DMS153 (cell line): ENCODE results near the gene VPS37C.

Source experiments
- DNase-seq: peaks from one replicate; lab custom pipeline; 2025; lab: John Stamatoyannopoulos, UW

VPS37C gene

DNA sequence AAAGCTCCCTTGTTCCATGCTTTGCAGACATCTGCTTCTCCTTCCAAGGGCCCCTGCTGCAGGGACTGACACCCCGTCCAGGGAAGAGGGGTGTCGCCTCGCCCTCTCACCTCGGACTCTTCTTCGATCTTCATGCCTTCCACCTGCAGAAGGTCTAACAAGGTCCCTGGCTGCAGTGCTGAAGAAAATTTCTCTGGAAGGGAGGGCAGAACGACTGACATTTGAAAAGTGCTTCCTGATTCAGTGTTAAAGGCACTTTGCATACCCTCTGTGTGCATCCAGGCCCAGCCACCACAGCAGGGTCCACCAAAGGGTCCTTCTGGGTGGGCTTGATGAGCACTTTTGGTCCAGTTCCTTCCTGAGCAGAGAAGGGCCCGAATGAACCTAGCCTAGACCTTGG is 28.1 kb downstream of the VPS37C start:
- DNase-seq: no peak

DNA sequence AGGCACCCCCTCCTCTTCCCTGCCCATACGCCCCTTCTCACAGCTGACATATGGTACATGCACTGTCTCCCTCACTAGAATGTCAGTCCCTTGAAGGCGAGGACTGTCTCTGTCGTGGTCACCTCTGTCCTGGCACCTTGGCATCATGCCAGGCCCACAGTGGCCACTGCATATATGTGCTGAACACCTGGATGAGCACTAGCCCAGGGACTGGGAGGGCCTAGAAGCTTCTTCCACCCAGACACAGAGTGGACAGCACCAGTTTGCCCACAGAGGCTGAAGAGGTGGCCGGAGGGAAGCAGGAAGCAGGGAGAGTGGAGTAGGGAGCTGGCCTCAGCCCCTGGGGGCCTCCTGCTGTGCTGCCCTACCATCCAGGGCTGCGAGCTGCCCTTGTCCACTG is 28.6 kb downstream of the VPS37C start:
- DNase-seq: no peak

DNA sequence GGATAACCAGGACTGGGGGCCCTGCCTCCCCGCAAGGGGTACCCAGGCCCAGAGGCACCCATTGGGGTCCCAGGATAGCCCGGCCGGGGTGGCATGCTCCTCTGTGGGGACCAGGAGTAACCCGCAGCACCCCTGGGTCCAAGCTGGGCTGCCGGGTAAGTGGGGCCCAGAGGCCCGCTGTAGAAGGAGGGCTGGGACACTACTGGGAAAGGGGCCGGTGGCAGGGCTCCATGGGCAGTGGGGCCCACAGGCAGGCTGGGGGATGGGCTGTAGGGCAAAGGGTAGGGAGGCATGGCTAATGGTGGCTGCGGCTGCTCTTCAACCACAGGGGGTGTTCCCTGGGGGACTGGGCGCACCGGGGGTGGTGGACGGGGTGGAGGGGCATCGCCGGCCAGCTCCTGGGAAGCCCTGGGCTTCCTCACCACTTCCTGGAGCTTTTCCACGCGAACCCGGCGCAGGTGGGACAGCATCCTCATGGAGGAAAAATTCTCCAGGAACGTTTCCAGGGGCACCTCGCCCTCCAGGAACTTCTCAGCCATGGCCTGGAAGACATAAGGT is 29.1 kb downstream of the VPS37C start:
- DNase-seq: no peak

DNA sequence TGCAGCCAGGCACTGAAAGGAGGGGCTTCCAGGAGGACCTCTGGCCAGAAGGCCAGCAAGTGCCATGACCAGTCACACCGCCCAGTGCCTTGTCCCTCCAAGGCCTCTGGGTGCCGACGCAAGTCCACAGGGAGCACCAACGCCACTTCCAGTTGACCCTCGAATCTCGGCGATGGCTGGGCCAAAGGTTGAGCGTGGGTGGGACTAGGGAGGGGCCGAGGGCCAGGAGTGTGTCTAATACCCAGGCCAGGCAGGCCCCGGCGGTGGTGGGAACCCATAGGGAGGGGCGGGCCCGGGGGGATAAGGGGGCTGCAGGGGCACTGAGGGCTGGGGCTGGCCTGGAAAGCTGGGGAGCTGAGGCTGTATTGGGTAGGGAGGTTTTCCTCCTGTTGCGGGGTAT is 29.6 kb downstream of the VPS37C start:
- DNase-seq: no peak

DNA sequence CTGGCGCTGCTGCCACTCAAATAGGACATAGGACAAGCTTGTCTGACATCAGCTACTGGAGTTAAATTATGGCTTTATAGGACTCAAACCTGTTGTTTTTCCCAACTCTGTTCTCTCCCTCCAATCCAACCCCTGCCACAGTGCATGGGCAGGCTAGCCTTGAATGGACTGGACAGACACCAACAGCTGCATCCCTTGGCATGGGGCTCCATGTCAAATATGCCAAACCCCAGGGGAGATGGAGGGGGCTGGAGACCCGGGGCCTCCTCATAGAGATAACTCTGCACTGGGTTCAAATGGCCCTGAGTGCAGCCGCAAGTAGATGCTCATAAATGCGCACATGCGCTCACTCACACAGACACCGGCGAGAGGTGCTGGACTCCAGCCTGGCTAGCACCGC is 30.0 kb downstream of the VPS37C start:
- DNase-seq: no peak

DNA sequence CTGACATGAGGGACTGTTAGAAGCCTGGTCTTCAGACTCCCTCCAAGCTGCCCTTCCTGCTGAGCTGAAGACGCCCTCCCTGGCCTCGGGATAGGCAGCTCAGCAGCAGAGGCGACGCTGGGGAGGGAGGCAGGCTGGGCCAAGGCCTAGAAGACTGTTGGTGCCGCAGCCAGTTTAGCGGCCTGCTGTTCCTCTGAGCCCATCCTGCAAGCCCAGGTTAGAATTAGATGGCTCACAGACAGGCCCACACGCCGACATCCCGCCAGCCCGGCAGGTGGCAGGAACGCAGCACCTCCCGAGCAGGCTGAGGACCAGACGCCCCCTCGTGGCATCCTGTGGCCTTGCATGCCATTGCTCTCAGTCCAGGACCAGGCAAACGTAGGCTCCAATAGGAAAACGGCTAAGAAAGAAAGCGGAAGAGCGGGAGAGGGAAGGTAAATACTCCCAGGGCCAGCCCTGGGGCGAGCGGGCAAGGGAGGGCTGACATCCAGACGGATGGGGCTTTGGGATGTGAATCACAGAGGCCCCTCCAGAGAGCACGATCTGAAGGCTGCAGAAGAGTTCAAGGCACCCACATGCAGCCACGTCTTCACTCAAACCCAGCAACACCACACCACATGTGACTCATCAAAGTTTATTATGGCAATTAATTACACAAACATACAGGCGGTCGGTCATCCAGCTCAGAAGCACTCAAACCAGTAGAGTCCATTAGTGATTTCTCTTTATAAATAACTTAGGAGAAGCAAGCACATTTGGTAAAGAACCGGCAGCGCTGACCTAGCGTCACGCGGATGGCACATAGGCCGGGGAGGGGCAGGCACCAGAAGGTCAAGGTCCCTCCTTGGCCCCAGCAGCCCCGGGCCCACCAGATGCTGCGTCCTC is 31.3 kb downstream of the VPS37C start:
- no peak for DNase-seq

DNA sequence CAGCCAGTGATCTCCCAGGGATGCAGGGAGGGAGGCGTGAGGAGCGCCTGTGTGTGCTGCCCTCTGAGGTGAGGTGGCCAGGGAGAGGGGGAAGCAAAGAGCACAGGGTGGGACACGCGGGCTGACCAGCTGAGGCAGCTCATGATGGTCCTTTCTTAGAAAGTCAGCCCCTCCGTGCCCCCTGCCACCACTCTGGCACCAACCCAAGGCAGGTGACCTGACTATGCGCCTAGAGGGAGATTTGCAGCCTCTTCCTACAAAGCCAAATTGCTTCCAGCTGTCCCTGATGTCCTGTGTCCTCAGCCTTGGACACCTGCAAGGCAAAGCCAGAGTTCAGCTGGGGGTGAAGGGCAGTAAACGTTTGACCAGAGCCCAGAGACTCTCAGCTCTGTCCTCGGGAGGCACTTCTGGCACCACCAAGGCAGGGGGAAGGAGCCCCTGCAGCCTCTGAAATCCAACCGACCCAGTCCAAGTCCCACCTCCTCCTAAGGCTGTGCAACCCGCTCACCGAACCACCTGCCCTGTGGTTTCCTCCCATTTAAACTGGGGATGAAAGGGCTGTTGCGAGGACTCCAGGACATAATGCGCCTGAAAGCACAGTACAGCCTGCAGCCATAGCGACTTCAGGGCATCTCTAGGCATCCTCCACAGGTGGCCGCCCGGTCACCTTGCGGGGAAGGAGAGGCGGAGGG is 32.1 kb downstream of the VPS37C start:
- no peak for DNase-seq

DNA sequence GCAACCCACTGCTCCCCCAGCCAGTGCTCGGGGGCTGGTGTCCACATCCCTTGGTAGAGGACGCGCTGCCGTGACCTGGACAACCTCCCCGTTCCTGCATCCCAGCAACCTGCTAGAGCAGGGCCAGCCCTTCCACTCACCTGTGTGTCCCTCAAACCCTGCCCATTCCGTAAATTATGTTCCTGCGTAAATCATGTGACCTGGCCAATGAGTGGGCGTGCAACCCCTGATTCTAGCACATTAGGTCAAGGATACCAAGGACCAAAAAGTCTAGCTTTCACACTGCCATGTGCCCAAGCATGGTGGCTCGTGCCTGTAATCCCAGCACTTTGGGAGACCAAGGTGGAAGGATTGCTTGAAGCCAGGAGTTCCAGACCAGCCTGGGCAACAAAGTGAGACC is 33.2 kb downstream of the VPS37C start:
- DNase-seq: no peak

DNA sequence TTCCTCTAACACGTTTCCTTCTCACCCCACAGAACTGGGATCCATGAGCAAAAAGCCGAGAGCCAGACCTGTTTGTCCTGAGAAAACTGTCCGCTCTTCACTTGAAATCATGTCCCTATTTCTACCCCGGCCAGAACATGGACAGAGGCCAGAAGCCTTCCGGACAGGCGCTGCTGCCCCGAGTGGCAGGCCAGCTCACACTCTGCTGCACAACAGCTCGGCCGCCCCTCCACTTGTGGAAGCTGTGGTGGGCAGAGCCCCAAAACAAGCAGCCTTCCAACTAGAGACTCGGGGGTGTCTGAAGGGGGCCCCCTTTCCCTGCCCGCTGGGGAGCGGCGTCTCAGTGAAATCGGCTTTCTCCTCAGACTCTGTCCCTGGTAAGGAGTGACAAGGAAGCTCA is 35.0 kb downstream of the VPS37C start:
- DNase-seq: no peak

DNA sequence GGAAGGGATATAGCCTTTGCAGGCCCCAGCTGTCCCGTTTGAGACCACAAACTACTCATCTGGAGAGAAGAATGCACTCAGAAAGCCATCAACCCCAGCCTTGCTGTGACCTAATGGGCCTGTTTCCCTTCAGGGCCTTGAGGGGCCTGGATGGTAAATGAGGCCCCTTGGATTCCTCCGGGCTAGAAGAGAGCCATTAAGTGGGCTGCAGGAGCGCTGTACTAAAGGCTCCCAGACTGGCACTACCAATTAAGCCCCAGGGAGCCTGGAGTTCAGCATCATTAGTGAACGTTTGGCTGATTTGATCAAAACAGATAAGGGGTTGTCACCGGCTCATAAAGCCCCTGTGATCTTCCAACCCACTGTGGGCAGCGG is 35.9 kb downstream of the VPS37C start:
- no peak for DNase-seq

DNA sequence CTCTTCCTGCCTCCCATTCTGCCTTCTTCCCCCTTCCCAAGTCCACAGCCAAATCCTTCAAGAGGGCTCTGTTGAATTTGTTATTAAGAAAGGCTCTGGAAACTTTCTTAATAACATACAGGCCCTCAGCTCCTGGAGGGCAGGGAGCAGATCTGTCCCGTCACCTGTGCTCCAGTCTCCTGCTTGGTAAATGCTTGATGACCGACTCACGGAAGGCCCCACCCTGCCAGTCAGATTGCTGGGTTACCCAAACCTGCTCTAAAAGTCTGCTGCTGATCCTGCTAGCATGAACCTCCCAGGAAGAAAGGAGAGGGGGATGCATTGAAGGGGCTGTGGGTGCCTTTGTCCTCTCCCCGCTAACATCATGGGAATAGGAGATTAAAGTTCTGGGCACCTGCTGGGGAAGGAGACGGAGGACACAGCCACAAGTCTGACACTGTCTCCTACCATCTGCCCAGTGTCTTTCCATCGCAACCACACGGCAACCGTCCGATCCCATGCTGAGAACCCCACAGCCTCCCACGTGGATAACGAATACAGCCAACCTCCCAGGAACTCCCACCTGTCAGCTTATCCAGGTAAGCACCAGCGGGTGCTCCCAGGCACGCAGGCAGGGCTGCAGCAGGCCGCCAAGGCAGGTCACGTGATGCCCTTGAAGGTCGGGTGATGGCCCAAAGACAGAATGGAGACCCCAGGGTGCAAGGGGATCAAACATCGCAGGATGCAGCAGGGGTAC is 36.5 kb downstream of the VPS37C start:
- DNase-seq: no peak

DNA sequence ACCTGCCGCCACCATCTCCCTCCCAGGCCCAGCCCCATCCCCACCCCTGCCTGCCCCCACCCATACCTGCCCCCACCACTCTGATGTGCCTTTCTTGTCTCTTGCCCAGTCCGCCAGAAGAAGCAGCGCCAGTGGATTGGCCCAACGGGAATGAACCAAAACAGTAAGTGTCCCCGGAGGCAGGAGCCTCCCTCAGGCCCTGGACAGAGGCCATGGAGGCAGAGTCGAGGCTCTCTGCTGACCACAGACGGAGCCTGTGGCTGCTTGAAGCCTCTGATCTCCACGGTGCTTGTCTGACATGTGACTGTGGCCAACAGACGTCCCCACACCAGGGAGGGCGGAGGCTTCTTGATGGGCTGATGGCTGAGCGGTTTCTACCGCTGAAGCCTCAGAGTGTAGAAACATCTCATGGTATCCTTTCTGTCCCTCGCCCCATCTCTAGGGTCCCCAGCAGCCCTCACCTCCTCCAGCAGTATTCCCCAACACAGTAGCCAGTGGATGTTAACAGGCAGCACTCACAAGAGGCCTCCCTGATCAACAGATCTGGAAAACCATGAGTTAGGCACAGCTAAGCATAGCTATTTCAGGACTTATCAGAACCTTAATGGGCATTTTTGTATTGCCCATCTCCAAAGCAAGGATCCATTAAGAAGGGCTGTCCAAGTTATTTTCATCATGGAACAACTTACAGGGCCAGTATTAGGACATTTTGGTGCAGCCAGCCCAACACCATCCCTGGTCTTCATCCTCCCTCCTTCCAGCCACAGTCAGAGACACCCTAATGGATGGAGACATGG is 37.3 kb downstream of the VPS37C start:
- DNase-seq: no peak

DNA sequence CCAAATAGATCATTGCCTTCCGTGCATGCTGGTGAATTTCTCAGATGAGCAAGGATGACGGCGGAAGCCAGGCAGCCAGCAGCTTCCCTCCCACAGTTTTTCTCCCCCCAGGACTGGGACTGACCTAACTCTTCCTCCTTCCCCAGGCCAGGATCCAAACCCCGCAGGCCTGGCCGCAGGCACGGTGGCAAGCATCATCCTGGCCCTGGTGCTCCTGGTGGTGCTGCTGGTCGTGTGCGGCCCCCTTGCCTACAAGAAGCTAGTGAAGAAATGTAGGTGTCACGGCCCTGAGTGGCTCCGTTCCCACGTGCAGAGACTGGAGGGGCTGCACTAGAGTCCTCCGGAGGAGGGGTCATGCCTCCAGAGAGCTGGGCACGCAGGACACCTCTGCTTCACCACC is 38.5 kb downstream of the VPS37C start:
- no peak for DNase-seq

DNA sequence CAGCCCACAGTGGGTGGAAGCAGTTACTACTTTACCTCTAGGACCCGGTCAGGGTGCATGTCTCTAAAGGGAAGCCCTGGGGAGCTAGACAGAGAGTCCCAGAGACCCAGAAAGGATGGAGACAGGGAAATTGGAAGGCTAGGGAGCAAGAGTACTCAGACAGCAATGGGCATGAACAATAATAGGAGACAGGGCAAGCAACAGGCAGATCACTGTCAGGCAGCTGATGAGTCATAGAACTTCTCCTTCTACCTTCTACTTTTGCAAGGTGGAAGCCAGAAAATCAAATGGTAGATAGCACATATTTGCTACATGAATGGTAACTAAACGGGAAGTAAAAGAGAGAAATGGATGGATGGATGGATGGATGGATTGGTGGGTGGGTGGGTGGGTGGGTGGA is 39.3 kb downstream of the VPS37C start:
- no peak for DNase-seq

DNA sequence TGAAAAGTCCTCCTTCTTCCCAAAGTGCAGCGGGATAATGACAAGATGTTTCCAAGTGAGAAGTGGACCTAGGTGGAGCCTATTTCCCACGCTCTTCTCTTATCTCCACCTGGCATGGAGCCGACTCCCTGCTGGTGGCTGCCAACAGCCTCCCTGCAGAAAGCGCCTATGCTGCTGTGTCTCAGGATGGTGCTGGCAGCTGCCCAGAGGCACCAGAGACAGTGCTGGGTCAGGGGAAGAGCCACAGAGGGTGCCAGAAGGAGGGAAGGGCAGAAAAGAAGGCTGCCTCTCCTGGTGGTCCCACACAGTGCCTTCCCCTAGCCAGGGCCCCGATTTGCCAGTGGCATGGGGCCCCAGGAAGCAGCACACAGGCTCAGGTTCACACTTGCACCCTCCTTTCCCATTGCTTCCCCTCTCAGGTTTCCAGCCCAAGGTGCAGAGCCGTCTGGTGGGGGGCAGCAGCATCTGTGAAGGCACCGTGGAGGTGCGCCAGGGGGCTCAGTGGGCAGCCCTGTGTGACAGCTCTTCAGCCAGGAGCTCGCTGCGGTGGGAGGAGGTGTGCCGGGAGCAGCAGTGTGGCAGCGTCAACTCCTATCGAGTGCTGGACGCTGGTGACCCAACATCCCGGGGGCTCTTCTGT is 39.9 kb downstream of the VPS37C start:
- DNase-seq: no peak

DNA sequence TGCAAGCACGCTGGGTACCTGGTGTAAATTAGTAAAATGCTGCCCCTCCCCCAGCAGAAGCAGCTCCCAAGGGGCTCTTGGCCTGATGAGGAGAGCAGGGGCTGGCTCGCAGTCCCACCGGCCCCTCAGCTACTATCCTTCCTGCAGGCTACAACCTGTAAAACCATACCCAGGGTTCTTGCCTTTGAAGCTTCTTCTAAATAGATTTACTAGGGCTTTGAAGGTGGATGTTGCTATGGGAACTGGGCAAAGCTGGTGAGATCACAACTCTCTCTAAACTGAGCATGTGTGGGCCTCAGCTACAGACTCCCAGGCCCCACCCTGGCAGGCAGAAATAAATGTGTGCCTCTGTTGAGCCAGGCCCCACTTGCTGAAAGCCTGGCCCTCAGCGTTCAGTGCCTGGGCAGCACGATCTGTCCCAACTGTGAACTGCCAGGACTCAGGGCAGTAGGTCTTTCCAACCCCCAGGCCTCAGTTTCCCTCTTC is 40.5 kb downstream of the VPS37C start:
- DNase-seq: no peak

DNA sequence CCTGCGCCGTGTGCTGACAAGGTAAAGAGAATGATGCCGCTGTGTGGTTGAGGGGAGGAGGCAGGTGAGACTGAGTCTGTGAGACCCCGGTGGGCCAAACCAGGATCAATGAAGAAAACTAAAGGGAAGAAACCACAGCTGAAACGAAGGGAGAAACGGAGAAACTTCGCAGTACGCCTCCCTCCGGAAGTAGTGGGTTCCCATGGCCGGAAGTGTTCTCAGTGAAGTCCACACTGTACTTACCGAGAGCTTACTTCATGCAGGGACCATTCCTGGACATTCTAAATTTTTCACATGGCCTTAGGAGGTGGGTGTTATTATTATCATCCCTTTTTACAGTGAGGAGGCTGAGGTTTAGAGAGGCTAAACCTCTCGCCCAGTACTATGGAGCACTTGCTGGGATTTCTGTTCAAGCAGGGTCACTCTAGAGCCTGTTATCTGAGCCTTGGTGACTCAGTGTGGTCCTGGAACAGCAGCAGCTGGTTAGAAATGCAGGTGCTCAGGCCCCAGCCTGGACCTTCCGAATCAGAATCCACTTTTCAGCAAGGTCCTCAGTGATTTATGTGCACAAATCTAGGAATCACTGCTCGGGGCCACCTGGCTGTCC is 41.0 kb downstream of the VPS37C start:
- DNase-seq: no peak

DNA sequence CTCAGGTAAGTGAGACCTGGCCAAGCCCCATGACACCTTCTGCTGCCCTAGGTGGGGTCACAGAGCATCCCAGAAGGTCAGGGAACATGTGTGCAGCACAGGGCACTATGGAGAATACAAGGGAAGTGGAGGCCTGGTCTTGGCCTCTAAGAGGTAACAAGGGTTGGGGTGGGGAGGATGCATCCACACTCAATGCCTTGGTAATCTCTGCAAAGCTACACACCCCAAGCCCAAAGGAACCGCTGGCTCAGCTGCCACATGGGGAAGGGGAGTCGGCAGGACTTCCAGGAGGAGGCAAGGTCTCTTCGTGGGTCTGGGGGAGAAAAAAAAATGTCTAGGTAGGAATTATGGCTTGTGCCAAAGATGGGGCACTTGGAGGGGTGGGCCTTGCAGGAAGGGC is 41.7 kb downstream of the VPS37C start:
- no peak for DNase-seq

DNA sequence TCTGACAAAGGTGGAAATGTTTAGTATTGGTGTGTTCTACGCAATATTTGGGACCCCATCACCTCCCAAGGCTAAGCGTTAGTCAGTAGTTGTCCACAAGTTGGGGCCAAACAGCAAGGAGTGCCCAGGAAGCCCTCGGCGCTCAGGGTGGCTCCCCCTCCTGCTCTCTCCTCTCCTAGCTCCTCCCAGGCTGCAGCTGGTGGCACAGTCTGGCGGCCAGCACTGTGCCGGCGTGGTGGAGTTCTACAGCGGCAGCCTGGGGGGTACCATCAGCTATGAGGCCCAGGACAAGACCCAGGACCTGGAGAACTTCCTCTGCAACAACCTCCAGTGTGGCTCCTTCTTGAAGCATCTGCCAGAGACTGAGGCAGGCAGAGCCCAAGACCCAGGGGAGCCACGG is 42.2 kb downstream of the VPS37C start:
- no peak for DNase-seq

DNA sequence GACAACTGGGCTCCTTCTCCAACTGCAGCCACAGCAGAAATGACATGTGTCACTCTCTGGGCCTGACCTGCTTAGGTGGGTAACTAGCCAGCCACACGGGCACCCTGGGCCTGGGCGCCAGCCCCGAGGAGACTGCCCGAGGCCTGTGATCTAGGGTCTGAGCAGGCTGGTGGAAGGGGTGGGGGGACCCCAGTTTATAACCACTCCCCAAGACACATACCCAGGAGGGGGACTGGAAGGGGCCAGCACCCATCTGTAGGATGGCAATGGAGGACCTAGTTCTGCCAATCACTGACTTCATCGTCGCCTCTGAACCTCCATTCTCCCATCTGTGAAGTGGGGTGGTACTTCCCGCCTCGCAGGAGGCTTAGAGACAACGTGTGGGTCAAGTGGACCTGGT is 42.8 kb downstream of the VPS37C start:
- no peak for DNase-seq

DNA sequence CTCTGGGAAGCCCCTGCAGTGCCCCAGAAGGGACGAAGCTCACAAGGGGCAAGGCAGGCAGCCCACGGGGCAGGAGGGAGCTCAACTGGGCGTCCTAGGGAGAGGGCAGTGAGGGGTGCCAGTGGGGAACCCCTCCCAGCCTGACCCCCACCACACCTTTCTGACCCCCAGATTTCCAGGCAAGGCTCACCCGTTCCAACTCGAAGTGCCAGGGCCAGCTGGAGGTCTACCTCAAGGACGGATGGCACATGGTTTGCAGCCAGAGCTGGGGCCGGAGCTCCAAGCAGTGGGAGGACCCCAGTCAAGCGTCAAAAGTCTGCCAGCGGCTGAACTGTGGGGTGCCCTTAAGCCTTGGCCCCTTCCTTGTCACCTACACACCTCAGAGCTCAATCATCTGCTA is 43.2 kb downstream of the VPS37C start:
- DNase-seq: no peak
